Neural progenitor cell (in vitro differentiated cells): ENCODE measurements around the gene ELP5. TPM values are rescaled to one million over a fixed set of nuclear protein-coding genes. Genes with fewer than 3 reads are reported as not detected.

ENCODE experiments used
- DNase-seq: peaks from one replicate; pipeline ENCODE4 v3.0.0-alpha.2; 2016; ENCODE audit warnings: low spot score
- H2AFZ ChIP-seq: fragments of 200-600 bp; sonication (generic); replicated peaks from 2 replicates; pipeline ENCODE4 v1.6.1; 2016; ENCODE audit warnings: antibody characterized with exemption
- H3F3A ChIP-seq: fragments of 200-600 bp; sonication (generic); 2 replicates; pipeline ENCODE4 v1.6.1; 2016; ENCODE audit warnings: antibody characterized with exemption, low read depth
- H3K27ac ChIP-seq: fragments of 200-600 bp; sonication (generic); 2 replicates; pipeline ENCODE4 v1.5.1; 2016; ENCODE audit warnings: mild to moderate bottlenecking
- H3K27me3 ChIP-seq: fragments of 200-600 bp; sonication (generic); 2 replicates; pipeline ENCODE4 v1.6.1; 2016; ENCODE audit warnings: mild to moderate bottlenecking, moderate library complexity
- H3K36me3 ChIP-seq: fragments of 200-600 bp; sonication (generic); 2 replicates; pipeline ENCODE4 v1.5.1; 2016
- H3K4me1 ChIP-seq: fragments of 200-600 bp; sonication (generic); 2 replicates; pipeline ENCODE4 v1.6.1; 2016; ENCODE audit warnings: mixed run types
- H3K4me2 ChIP-seq: fragments of 200-600 bp; sonication (generic); 2 replicates; pipeline ENCODE4 v1.6.1; 2016
- H3K4me3 ChIP-seq: fragments of 200-600 bp; sonication (generic); 2 replicates; pipeline ENCODE4 v1.5.1; 2016
- H3K79me2 ChIP-seq: fragments of 200-600 bp; sonication (generic); 2 replicates; pipeline ENCODE4 v1.6.1; 2016; ENCODE audit warnings: low read depth
- H3K9ac ChIP-seq: fragments of 200-600 bp; sonication (generic); 2 replicates; pipeline ENCODE4 v1.6.1; 2016
- H3K9me3 ChIP-seq: fragments of 200-600 bp; sonication (generic); 2 replicates; pipeline ENCODE4 v1.5.1; 2016; ENCODE audit warnings: low read depth
- H4K20me1 ChIP-seq: fragments of 200-600 bp; sonication (generic); 2 replicates; pipeline ENCODE4 v1.6.1; 2016; ENCODE audit warnings: low read depth
- H3K27ac Mint-ChIP-seq: 3 replicates; pipeline ENCODE4 v1.8.0; 2021; ENCODE audit warnings: mixed read lengths
- H3K27me3 Mint-ChIP-seq: 2 replicates; pipeline ENCODE4 v1.8.0; 2022; ENCODE audit warnings: low read depth, mild to moderate bottlenecking, inconsistent platforms, moderate library complexity, mixed read lengths; ENCODE audit not compliant: insufficient read depth
- H3K36me3 Mint-ChIP-seq: 3 replicates; pipeline ENCODE4 v1.8.0; 2021; ENCODE audit warnings: mixed read lengths
- H3K4me1 Mint-ChIP-seq: 3 replicates; pipeline ENCODE4 v1.8.0; 2021; ENCODE audit warnings: mixed read lengths
- H3K4me3 Mint-ChIP-seq: 3 replicates; pipeline ENCODE4 v1.8.0; 2021; ENCODE audit warnings: mild to moderate bottlenecking, moderate library complexity, mixed read lengths
- H3K9me3 Mint-ChIP-seq: 3 replicates; pipeline ENCODE4 v1.8.0; 2020; ENCODE audit warnings: mixed read lengths
- CTCF ChIP-seq: fragments of 200-600 bp; sonication (generic); IDR thresholded peaks from 2 replicates; pipeline ENCODE4 v1.5.1; 2017; ENCODE audit warnings: antibody characterized with exemption, mild to moderate bottlenecking
- EZH2 ChIP-seq: fragments of 200-600 bp; sonication (generic); IDR thresholded peaks from 2 replicates; pipeline ENCODE4 v1.6.1; 2017; ENCODE audit warnings: antibody characterized with exemption, mild to moderate bottlenecking, moderate library complexity
- EZH2phosphoT487 ChIP-seq: fragments of 200-600 bp; sonication (generic); IDR thresholded peaks from 2 replicates; pipeline ENCODE4 v1.6.1; 2017; ENCODE audit warnings: antibody characterized with exemption
- total RNA-seq: library from RNA; depleted of rRNA; stranded (reverse); fragments of >200 nt; gene quantifications from 2 replicates; pipeline ENCODE4 v1.2.3, GENCODE V29; 2015; ENCODE audit warnings: low replicate concordance

The ELP5 gene
- total RNA-seq, 1 donor from 2014 or later: 17.5 TPM

GRCh38 chr17:7222093-7222971, 29.7 kb upstream of the ELP5 start:
- Mint-ChIP-seq H3K4me3 (peak overlapping the region; percentile 92), H3K4me1 (peaks cover 39% of the 10 kb centered on the region)

GRCh38 chr17:7222972-7223292, 29.1 kb upstream of the ELP5 start:
- no peaks in the 10 kb centered on the region for H3K36me3 ChIP-seq
- no peaks in the 10 kb centered on the region for H3K9me3 ChIP-seq
- Mint-ChIP-seq H3K27me3 (peaks cover 14% of the 10 kb centered on the region), H3K27ac (no peak overlapping the region), H3K9me3 (no peaks in the 10 kb centered on the region), H3K4me1 (peaks cover 34% of the 10 kb centered on the region), H3K36me3 (peaks cover 22% of the 10 kb centered on the region), H3K4me3 (peak overlapping the region; percentile 30)
- H3K27ac ChIP-seq: no peak overlapping the region
- no peak overlapping the region for H3K4me2 ChIP-seq
- H4K20me1 ChIP-seq: peaks cover 53% of the 10 kb centered on the region
- peaks cover 22% of the 10 kb centered on the region for H3K4me1 ChIP-seq
- TF ChIP-seq CTCF (no peak), EZH2 (no peak), EZH2phosphoT487 (no peak)
- H3K27me3 ChIP-seq: no peaks in the 10 kb centered on the region
- no peak overlapping the region for H3K4me3 ChIP-seq
- H2AFZ ChIP-seq: no peak overlapping the region
- no peak overlapping the region for H3K9ac ChIP-seq
- no peak for DNase-seq
- peaks cover 51% of the 10 kb centered on the region for H3F3A ChIP-seq
- peaks cover under 1% of the 10 kb centered on the region for H3K79me2 ChIP-seq

More at GRCh38 chr17:7222093-7222971, 29.7 kb upstream of the ELP5 start:
- Mint-ChIP-seq H3K27ac (no peak overlapping the region), H3K27me3 (peaks cover 16% of the 10 kb centered on the region), H3K36me3 (peaks cover 20% of the 10 kb centered on the region), H3K9me3 (no peaks in the 10 kb centered on the region)
- H3K4me2 ChIP-seq: no peak overlapping the region
- TF ChIP-seq EZH2phosphoT487 (no peak), EZH2 (no peak), CTCF (no peak)
- H3K36me3 ChIP-seq: no peaks in the 10 kb centered on the region
- H4K20me1 ChIP-seq: peaks cover 53% of the 10 kb centered on the region
- no peak overlapping the region for H3K9ac ChIP-seq
- peaks cover 7% of the 10 kb centered on the region for H3K79me2 ChIP-seq
- peaks cover 26% of the 10 kb centered on the region for H3K4me1 ChIP-seq
- H3K27me3 ChIP-seq: no peaks in the 10 kb centered on the region
- H3K9me3 ChIP-seq: no peaks in the 10 kb centered on the region
- DNase-seq: no peak
- no peak overlapping the region for H3K27ac ChIP-seq
- peaks cover 55% of the 10 kb centered on the region for H3F3A ChIP-seq
- no peak overlapping the region for H3K4me3 ChIP-seq
- H2AFZ ChIP-seq: no peak overlapping the region

GRCh38 chr17:7223375-7223774, 28.6 kb upstream of the ELP5 start:
- Mint-ChIP-seq H3K4me1 (peaks cover 30% of the 10 kb centered on the region), H3K27ac (peak overlapping the region; percentile 72), H3K9me3 (no peaks in the 10 kb centered on the region), H3K36me3 (peaks cover 25% of the 10 kb centered on the region), H3K4me3 (peak overlapping the region; percentile 36), H3K27me3 (peaks cover 14% of the 10 kb centered on the region)
- Histone ChIP-seq H3K9ac (no peak overlapping the region), H3F3A (peaks cover 46% of the 10 kb centered on the region), H4K20me1 (peaks cover 56% of the 10 kb centered on the region), H3K4me1 (peaks cover 18% of the 10 kb centered on the region), H3K9me3 (no peaks in the 10 kb centered on the region), H3K79me2 (no peaks in the 10 kb centered on the region), H3K27ac (no peak overlapping the region), H3K4me2 (no peak overlapping the region), H3K36me3 (no peaks in the 10 kb centered on the region), H3K4me3 (no peak overlapping the region), H2AFZ (no peak overlapping the region), H3K27me3 (no peaks in the 10 kb centered on the region)
- DNase-seq: no peak
- no peak for TF ChIP-seq EZH2phosphoT487

GRCh38 chr17:7224110-7224509, 27.9 kb upstream of the ELP5 start:
- Mint-ChIP-seq H3K9me3 (no peaks in the 10 kb centered on the region), H3K27ac (no peak overlapping the region), H3K36me3 (peaks cover 30% of the 10 kb centered on the region), H3K27me3 (peaks cover 12% of the 10 kb centered on the region), H3K4me3 (peak overlapping the region; percentile 36), H3K4me1 (peaks cover 23% of the 10 kb centered on the region)
- no peak overlapping the region for H2AFZ ChIP-seq
- H4K20me1 ChIP-seq: peaks cover 60% of the 10 kb centered on the region
- H3K4me3 ChIP-seq: no peak overlapping the region
- H3K27ac ChIP-seq: peak overlapping the region; percentile 20
- H3K36me3 ChIP-seq: no peaks in the 10 kb centered on the region
- H3K27me3 ChIP-seq: no peaks in the 10 kb centered on the region
- H3K4me2 ChIP-seq: no peak overlapping the region
- H3K4me1 ChIP-seq: peaks cover 10% of the 10 kb centered on the region
- TF ChIP-seq EZH2phosphoT487: no peak
- TF ChIP-seq EZH2: no peak
- TF ChIP-seq CTCF: no peak
- DNase-seq: no peak
- H3F3A ChIP-seq: peaks cover 39% of the 10 kb centered on the region
- no peaks in the 10 kb centered on the region for H3K9me3 ChIP-seq
- H3K9ac ChIP-seq: no peak overlapping the region
- H3K79me2 ChIP-seq: no peaks in the 10 kb centered on the region
